Panc1 (cell line): Measurements from ENCODE around the gene PCSK5.

Source experiments
- CTCF ChIP-seq: fragments of 450-650 bp; IDR thresholded peaks from 2 replicates; pipeline ENCODE4 v1.5.1; 2017; ENCODE audit warnings: mild to moderate bottlenecking
- POLR2AphosphoS5 ChIP-seq: IDR thresholded peaks from 2 replicates; pipeline ENCODE4 v1.6.1; 2012; ENCODE audit warnings: mild to moderate bottlenecking, low read depth, low read length, moderate library complexity
- TCF7L2 ChIP-seq: IDR thresholded peaks from 2 replicates; pipeline ENCODE4 v1.6.1; 2011; ENCODE audit warnings: mild to moderate bottlenecking, low read depth, low read length, inconsistent platforms
- TF ChIP-seq, protein P1 (sequence below), 2 experiments: IDR thresholded peaks; 2 replicates each; pipeline ENCODE4 v1.6.1; 2011 to 2012; ENCODE audit warnings: low read depth in 2 of 2, control low read depth in 1 of 2, low read length in 1 of 2, mild to moderate bottlenecking in 1 of 2, moderate library complexity in 1 of 2; ENCODE audit not compliant: insufficient read depth in 1 of 2

DNA sequence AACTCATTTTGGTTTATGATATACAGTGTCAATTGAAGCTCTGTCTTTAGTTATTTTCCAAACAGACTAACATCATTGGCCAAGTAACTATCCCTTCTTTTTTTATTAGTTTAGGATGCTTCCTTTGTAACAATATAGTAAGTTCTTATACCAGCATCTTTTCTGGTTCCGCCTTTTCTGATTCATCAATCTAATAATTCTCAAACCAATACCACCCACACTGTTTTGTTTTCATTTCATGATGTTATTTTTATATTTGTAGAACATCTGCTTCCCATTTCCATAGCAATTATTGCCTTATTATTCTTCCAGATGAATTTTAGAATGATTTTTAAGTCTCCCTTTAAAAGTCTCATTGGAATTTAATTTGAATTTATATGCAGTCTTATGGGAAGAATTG is 285.7 kb downstream of the PCSK5 start:
- no peak for TF ChIP-seq CTCF
- no peak for TF ChIP-seq TCF7L2
- TF ChIP-seq, protein P1, sequence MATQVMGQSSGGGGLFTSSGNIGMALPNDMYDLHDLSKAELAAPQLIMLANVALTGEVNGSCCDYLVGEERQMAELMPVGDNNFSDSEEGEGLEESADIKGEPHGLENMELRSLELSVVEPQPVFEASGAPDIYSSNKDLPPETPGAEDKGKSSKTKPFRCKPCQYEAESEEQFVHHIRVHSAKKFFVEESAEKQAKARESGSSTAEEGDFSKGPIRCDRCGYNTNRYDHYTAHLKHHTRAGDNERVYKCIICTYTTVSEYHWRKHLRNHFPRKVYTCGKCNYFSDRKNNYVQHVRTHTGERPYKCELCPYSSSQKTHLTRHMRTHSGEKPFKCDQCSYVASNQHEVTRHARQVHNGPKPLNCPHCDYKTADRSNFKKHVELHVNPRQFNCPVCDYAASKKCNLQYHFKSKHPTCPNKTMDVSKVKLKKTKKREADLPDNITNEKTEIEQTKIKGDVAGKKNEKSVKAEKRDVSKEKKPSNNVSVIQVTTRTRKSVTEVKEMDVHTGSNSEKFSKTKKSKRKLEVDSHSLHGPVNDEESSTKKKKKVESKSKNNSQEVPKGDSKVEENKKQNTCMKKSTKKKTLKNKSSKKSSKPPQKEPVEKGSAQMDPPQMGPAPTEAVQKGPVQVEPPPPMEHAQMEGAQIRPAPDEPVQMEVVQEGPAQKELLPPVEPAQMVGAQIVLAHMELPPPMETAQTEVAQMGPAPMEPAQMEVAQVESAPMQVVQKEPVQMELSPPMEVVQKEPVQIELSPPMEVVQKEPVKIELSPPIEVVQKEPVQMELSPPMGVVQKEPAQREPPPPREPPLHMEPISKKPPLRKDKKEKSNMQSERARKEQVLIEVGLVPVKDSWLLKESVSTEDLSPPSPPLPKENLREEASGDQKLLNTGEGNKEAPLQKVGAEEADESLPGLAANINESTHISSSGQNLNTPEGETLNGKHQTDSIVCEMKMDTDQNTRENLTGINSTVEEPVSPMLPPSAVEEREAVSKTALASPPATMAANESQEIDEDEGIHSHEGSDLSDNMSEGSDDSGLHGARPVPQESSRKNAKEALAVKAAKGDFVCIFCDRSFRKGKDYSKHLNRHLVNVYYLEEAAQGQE (IDR thresholded peaks at IDR 0.05; ENCODE audit: insufficient read depth in 1 of 2, low read depth in 2 of 2, low read length in 1 of 2), result no peak
- no peak for TF ChIP-seq POLR2AphosphoS5
